Astrocyte (in vitro differentiated cells and primary cell): ENCODE data around the gene CDR2L.

ENCODE experiments used
- CTCF ChIP-seq: IDR thresholded peaks from 2 replicates; pipeline ENCODE4 v1.5.1; 2011; ENCODE audit warnings: low read depth, mild to moderate bottlenecking, inconsistent platforms, low read length, moderate library complexity; ENCODE audit not compliant: insufficient read depth
- EZH2 ChIP-seq: IDR thresholded peaks from 2 replicates; pipeline ENCODE4 v1.6.1; 2012; ENCODE audit warnings: mild to moderate bottlenecking, low read length, inconsistent platforms; ENCODE audit not compliant: insufficient read depth

DNA sequence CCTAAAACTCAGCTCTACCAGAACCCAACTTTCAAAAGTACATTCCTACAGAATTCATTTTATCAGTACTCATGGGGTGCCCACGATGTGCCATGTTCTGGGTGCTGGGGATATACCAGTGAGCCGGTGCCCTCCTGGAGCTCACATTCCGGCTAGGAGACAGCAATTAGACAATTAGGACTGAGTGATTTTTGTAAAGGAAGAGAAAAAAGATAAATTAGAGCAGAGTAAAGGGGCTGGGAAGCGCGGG lies 24.6 kb downstream of the CDR2L start:
- TF ChIP-seq CTCF (no peak), EZH2 (no peak)
